ENCODE measurements around the gene EIPR1.

GRCh38 chr2:3329491-3329890 lies 48.1 kb downstream of the EIPR1 start:
- TF ChIP-seq ESRRA (CRISPR knock-in tag; IDR thresholded peaks at IDR 0.05; ENCODE audit: borderline replicate concordance), result no peak
- TF ChIP-seq, protein P1, sequence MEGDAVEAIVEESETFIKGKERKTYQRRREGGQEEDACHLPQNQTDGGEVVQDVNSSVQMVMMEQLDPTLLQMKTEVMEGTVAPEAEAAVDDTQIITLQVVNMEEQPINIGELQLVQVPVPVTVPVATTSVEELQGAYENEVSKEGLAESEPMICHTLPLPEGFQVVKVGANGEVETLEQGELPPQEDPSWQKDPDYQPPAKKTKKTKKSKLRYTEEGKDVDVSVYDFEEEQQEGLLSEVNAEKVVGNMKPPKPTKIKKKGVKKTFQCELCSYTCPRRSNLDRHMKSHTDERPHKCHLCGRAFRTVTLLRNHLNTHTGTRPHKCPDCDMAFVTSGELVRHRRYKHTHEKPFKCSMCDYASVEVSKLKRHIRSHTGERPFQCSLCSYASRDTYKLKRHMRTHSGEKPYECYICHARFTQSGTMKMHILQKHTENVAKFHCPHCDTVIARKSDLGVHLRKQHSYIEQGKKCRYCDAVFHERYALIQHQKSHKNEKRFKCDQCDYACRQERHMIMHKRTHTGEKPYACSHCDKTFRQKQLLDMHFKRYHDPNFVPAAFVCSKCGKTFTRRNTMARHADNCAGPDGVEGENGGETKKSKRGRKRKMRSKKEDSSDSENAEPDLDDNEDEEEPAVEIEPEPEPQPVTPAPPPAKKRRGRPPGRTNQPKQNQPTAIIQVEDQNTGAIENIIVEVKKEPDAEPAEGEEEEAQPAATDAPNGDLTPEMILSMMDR (IDR thresholded peaks at IDR 0.05), result no peak
- TF ChIP-seq ATF2 (CRISPR knock-in tag; IDR thresholded peaks at IDR 0.05; ENCODE audit: borderline replicate concordance, low read depth), result no peak
